ENCODE results near the gene CXCL14.

The CXCL14 gene

DNA sequence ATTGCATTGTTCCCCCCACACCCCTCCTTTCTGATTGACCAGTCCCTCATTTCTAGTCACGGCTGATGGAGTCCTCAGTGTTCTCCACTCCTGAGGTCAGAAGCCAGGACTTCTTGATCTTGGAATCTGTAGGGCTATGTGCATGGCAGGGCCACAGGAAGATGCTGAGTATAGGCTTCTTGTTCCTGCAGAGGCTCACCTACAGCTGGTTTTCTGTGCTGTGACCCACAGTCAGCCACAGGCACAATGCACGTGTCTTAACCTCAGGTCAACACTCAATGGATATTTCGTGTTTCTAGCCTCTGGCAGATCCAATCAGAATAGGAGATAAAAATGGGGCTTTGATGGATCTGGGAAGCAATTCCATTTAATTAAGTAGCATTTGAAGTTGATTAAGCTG, 14.3 kb upstream of the CXCL14 start:
- no peak for DNase-seq (ENCODE audit: low read depth)
- H3K4me3 ChIP-seq (ENCODE audit: low read length): no peak overlapping the region
- TF ChIP-seq CTCF (IDR thresholded peaks at IDR 0.05; ENCODE audit: insufficient read depth, low read depth, low read length, missing control alignments): no peak

GRCh38 chr5:135592312-135593045, 13.7 kb upstream of the CXCL14 start:
- no peak overlapping the region for H3K4me3 ChIP-seq (ENCODE audit: low read length)
- no peak for TF ChIP-seq CTCF (IDR thresholded peaks at IDR 0.05; ENCODE audit: insufficient read depth, low read depth, low read length, missing control alignments)
- DNase-seq (ENCODE audit: low read depth): no peak

- H3K4me3 ChIP-seq (ENCODE audit: low read length): no peak overlapping the region
- DNase-seq (ENCODE audit: low read depth): peak; percentile 78
- TF ChIP-seq CTCF (IDR thresholded peaks at IDR 0.05; ENCODE audit: insufficient read depth, low read depth, low read length, missing control alignments): no peak
Observed at GRCh38 chr5:135591277-135591676, 12.5 kb upstream of the CXCL14 start.

DNA sequence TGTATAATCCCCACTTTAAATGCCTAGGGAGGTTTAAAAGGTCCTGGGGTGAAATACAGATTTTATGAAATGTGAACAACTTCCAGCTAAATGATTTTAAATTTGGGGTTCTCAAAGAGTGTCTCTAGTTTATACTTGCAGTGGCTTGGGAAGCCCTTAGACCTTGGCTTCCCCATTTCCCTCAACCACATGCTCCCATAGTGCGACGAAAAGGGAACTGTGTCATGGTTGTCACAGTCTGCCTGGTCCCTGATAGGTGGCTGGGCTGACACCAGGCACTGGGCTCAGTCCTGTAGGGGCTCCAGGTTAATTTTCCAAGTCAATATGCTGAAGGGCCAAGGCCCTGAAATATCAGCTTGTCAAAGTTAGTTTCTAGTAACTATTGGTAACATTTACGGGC, 10.4 kb upstream of the CXCL14 start:
- H3K4me3 ChIP-seq (ENCODE audit: low read length): no peak overlapping the region
- TF ChIP-seq CTCF (IDR thresholded peaks at IDR 0.05; ENCODE audit: insufficient read depth, low read depth, low read length, missing control alignments): no peak
- no peak for DNase-seq (ENCODE audit: low read depth)

DNA sequence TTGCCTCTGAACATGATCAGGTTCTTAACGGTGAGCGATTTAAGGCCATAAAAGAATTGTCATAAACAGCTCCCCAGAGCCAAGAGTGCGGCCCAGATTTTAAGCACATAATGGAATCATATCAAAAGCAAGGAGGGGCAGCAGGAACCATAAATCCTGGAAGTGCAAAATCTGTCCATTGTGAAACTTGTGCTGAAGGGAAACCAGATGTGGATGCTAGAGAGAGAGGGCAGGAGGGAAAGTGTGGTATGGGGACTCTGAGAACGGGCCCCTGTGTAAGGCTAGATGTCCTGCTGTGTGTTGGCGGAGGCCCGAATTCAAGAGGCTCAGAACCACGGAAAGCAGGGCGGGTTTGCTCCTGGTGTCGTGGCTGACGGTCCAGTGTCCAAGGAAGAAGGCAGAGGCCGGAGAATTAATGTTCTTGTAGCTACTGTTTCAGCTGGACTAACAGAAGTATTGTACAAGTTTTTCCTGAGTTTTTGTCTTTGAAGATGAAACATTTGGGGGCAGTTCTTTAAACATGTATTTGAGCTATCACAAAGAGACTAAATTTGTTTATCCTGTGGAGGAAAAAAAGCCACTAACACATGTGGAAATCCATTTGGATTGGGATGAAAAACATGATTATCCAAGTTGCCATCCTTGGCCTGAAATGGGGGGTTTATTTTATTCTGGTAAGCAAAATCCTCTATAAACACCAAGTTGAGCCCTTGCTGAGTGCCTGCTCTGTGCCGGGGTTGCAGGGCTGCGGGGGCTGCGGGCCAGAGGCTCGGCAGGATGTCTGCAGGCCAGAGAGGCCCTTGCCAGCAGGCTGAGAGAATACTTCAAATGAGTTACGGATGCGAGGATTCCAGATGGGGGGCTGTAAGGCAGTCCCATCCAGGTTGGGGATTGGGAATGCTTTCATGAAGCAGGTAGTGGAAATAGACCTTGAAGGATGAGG, 9.2 kb upstream of the CXCL14 start:
- H3K4me3 ChIP-seq (ENCODE audit: low read length): no peak overlapping the region
- no peak for TF ChIP-seq CTCF (IDR thresholded peaks at IDR 0.05; ENCODE audit: insufficient read depth, low read depth, low read length, missing control alignments)
- DNase-seq (ENCODE audit: low read depth): no peak

- H3K4me3 ChIP-seq (ENCODE audit: low read length): no peak overlapping the region
- TF ChIP-seq CTCF (IDR thresholded peaks at IDR 0.05; ENCODE audit: insufficient read depth, low read depth, low read length, missing control alignments): no peak
- DNase-seq (ENCODE audit: low read depth): no peak
Observed at GRCh38 chr5:135584918-135585317, 6.1 kb upstream of the CXCL14 start.

Data from epithelial cell of esophagus (primary cell).